ENCODE results near the gene UGT1A7. TPM values are rescaled to one million over a fixed set of nuclear protein-coding genes. Genes with fewer than 3 reads are reported as not detected.
"Not testable (repeated sequence)": the region's sequence is repeated elsewhere in the genome, so short reads cannot be mapped to it uniquely, and the experiment has no call there.

Gene UGT1A7
- total RNA-seq, 1 donor from 2014 or later, result not detected

DNA sequence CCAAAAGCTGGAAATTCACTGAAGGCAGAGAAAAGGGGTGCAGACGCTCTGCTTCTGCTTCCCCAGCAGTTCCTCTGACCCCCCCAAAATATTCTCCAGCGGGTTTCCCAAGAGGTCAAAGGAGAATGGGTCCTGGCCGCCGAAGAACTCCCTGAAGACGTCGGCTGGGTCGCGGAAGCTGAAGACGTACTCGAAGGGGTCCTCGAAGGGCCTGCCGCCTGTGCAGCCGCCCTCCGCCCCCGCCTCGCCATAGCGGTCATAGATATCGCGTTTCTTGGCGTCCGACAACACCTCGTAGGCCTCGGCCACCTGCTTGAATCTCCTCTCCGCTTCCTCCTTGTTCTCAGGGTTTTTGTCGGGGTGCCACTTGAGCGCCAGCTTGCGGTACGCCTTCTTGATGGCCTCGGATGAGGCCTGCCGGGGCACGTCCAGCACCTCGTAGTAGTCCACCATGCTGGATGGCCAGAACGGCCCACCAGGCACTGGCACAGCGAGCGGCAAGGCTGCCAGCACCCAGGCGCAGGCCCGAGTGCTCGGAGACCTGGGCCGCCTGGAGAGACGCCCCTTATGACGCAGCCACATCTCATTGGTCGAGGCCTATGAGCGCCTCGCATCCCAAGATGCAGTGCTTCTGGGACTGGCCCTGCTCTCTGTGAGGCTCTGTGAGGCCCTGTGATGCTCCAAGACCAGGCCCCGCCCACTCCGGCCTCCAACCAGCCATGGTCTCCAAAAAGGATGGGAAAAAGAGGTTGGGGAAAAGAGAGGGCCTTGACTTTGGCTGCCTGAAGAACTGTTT is 62.0 kb downstream of the UGT1A7 start:
- no peaks in the 10 kb centered on the region for H3K4me1 Mint-ChIP-seq
- DNase-seq (ENCODE audit: low read depth, low spot score), result no peak
- no peak overlapping the region for H3K27ac Mint-ChIP-seq (ENCODE audit: unreplicated experiment)
- H3K27me3 Mint-ChIP-seq (ENCODE audit: low read depth), result peaks cover 3% of the 10 kb centered on the region
- H3K36me3 Mint-ChIP-seq (ENCODE audit: low read depth), result peaks cover 3% of the 10 kb centered on the region
- H3K4me3 Mint-ChIP-seq, result no peak overlapping the region
- TF ChIP-seq, protein P1, sequence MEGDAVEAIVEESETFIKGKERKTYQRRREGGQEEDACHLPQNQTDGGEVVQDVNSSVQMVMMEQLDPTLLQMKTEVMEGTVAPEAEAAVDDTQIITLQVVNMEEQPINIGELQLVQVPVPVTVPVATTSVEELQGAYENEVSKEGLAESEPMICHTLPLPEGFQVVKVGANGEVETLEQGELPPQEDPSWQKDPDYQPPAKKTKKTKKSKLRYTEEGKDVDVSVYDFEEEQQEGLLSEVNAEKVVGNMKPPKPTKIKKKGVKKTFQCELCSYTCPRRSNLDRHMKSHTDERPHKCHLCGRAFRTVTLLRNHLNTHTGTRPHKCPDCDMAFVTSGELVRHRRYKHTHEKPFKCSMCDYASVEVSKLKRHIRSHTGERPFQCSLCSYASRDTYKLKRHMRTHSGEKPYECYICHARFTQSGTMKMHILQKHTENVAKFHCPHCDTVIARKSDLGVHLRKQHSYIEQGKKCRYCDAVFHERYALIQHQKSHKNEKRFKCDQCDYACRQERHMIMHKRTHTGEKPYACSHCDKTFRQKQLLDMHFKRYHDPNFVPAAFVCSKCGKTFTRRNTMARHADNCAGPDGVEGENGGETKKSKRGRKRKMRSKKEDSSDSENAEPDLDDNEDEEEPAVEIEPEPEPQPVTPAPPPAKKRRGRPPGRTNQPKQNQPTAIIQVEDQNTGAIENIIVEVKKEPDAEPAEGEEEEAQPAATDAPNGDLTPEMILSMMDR (conservative IDR thresholded peaks at IDR 0.05), result no peak
- H3K9me3 Mint-ChIP-seq, result peaks cover 6% of the 10 kb centered on the region

DNA sequence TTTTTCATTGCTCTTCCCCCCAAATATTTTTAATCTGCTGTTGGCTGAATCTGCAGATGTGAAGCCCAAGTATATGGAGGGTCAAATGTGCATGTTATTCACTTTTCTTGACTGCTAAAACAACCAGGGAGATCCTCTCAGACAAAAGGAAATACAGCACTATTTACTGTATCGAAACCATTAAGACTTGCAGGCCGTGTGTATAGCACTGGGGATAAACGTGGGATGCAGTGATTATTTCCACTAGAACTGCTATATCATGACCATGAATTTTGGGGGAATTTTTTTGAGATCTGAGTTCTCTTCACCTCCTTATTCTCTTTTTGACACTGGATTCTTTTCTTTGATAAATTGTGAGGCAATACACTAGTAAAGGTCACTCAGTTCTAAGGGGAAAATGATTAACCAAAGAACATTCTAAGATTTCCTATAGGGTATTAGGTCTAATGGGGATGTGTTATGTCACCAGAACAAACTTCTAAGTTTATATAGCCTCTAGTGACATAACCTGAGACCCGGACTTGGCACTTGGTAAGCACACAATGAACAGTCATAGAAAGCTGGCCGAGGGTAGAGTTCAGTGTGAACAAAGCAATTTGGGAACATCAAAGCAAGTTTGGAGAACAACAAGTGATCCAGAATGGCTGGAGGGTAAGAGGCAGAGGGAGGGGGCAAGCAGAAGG is 63.5 kb downstream of the UGT1A7 start:
- Mint-ChIP-seq H3K4me1 (no peaks in the 10 kb centered on the region), H3K27ac (ENCODE audit: unreplicated experiment) (no peak overlapping the region), H3K4me3 (no peak overlapping the region), H3K27me3 (ENCODE audit: low read depth) (peaks cover 3% of the 10 kb centered on the region), H3K36me3 (ENCODE audit: low read depth) (peaks cover 9% of the 10 kb centered on the region), H3K9me3 (peaks cover 14% of the 10 kb centered on the region)
- DNase-seq (ENCODE audit: low read depth, low spot score), result no peak
- TF ChIP-seq, protein P1 (conservative IDR thresholded peaks at IDR 0.05), result no peak

DNA sequence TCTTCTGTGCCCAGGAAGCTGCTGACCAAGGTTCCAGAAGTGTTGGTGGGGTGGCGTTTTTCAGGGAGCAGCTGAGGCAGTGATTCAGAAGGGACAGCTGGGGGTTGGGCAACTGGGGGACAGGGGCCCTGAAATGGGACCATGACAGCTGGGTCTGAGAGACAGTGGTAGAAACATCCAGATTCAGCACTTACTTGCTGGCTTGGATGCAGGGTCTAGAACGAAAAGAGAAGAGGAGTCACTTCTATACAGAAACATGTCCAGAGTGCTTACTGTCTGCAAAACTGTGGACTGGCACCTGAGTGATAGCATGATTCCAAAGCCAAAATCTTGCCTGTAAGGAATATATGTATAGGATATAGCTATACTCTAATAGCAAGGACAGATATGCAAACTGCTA is 64.1 kb downstream of the UGT1A7 start:
- H3K4me3 Mint-ChIP-seq; H3K27me3 Mint-ChIP-seq (ENCODE audit: low read depth); DNase-seq (ENCODE audit: low read depth, low spot score); H3K4me1 Mint-ChIP-seq; H3K27ac Mint-ChIP-seq (ENCODE audit: unreplicated experiment); H3K36me3 Mint-ChIP-seq (ENCODE audit: low read depth): not testable (repeated sequence)
- H3K9me3 Mint-ChIP-seq, result peaks cover 14% of the 10 kb centered on the region

DNA sequence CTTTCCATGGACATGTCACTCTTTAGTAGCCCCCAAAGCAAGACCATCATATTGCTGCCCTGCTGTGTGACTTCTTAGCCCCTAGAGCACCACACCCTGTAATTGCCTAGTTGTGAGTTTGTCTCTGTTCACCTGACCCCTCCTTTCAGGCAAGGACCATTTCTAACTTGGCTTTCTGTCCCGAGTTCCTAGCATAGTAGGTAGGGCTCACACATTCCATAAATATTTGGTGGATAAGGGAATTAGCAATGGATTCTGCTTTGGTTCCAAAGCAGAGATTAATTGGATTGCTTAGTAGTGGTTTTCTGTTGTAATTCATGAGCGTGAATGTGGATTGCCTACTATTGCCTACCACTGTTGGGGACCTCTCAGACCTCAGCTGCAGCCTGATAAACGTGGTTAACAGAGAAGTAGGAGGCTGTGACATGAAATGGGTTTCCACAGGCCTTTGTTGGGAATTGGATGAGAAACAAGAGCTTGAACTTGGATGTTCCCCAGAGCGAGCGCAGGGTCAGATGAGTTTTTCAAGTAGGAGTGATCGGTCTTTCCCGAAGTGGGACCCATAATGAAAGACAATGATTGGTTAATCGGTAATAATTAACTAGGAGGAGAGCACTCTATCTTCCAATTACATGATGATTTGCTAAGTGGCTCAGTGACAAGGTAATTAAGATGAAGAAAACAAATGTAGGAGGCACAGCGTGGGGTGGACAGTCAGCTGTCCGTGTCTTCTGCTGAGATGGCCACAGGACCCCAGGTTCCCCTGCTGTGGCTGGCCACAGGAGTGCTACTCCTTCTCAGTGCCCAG is 65.0 kb downstream of the UGT1A7 start:
- Mint-ChIP-seq H3K27me3 (ENCODE audit: low read depth) (peaks cover 3% of the 10 kb centered on the region), H3K9me3 (peaks cover 18% of the 10 kb centered on the region), H3K4me1 (no peaks in the 10 kb centered on the region), H3K36me3 (ENCODE audit: low read depth) (peaks cover 14% of the 10 kb centered on the region), H3K27ac (ENCODE audit: unreplicated experiment) (no peak overlapping the region), H3K4me3 (no peak overlapping the region)
- TF ChIP-seq, protein P1 (conservative IDR thresholded peaks at IDR 0.05), result no peak
- DNase-seq (ENCODE audit: low read depth, low spot score), result no peak

DNA sequence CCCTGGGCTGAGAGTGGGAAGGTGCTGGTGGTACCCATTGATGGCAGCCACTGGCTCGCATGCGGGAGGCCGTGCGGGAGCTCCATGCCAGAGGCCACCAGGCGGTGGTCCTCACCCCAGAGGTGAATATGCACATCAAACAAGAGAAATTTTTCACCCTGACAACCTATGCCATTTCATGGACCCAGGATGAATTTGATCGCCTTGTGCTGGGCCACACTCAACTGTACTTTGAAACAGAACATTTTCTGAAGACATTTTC is 65.5 kb downstream of the UGT1A7 start:
- H3K27ac Mint-ChIP-seq (ENCODE audit: unreplicated experiment), result no peak overlapping the region
- peaks cover 19% of the 10 kb centered on the region for H3K36me3 Mint-ChIP-seq (ENCODE audit: low read depth)
- peaks cover 20% of the 10 kb centered on the region for H3K9me3 Mint-ChIP-seq
- no peaks in the 10 kb centered on the region for H3K4me1 Mint-ChIP-seq
- no peak overlapping the region for H3K4me3 Mint-ChIP-seq
- DNase-seq (ENCODE audit: low read depth, low spot score), result no peak
- H3K27me3 Mint-ChIP-seq (ENCODE audit: low read depth), result peaks cover 3% of the 10 kb centered on the region
- TF ChIP-seq, protein P1 (conservative IDR thresholded peaks at IDR 0.05), result no peak

DNA sequence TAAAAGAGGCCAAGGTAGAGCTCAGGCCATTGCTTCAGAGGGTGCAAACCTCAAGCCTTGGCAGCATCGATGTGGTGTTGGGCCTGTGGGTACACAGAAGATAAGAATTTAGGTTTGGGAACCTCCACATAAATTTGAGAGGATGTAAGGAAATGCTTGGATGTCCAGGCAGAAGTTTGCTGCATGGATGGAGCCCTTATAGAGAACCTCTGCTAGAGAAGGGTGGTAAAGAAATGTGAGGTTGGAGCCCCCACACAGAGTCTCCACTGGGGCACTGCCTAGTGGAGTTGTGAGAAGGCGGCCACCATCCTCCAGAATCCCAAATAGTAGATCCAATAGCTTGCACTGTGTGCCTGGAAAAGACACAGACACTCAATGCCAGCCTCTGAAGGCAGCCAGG is 69.0 kb downstream of the UGT1A7 start:
- not testable (repeated sequence) for H3K4me3 Mint-ChIP-seq; H3K27me3 Mint-ChIP-seq (ENCODE audit: low read depth); H3K4me1 Mint-ChIP-seq; DNase-seq (ENCODE audit: low read depth, low spot score); H3K27ac Mint-ChIP-seq (ENCODE audit: unreplicated experiment)
- Mint-ChIP-seq H3K36me3 (ENCODE audit: low read depth) (peaks cover 19% of the 10 kb centered on the region), H3K9me3 (peaks cover 27% of the 10 kb centered on the region)

DNA sequence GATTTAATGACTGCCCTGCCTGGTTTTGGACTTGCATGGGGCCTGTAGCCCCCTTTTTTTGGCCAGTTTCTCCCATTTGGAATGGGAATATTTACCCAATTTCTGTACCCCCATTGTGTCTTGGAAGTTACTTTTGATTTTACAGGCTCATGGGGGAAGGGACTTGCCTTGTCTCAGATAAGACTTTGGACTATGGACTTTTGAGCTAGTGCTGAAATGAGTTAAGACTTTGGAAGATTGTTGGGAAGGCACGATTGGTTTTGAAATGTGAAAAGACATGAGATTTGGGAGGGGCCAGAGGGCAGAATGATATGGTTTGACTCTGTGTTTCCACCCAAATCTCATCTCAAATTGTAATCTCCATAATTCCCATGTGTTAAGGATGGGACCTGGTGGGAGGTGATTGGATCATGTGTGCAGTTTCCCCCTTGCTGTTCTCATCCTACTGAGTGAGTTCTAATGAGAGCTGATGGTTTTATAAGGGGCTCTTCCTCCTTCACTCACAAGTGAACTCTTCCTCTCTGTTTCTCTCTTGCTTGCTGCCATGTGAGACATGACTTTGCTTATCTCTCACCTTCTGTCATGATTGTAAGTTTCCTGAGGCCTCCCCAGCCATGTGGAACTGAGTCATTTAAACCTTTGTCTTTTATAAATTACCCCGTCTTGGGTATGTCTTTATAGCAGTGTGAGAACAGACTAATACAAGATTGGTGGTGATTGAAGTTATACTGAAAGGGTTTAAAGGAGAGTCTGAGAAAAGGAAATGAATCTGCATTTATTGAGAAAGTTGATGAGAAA is 69.7 kb downstream of the UGT1A7 start:
- H3K4me1 Mint-ChIP-seq; H3K4me3 Mint-ChIP-seq; H3K27me3 Mint-ChIP-seq (ENCODE audit: low read depth); DNase-seq (ENCODE audit: low read depth, low spot score); H3K27ac Mint-ChIP-seq (ENCODE audit: unreplicated experiment): not testable (repeated sequence)
- H3K9me3 Mint-ChIP-seq, result peaks cover 27% of the 10 kb centered on the region
- H3K36me3 Mint-ChIP-seq (ENCODE audit: low read depth), result peaks cover 19% of the 10 kb centered on the region
